Measurements from ENCODE around the gene TWIST2.

TWIST2 gene

DNA sequence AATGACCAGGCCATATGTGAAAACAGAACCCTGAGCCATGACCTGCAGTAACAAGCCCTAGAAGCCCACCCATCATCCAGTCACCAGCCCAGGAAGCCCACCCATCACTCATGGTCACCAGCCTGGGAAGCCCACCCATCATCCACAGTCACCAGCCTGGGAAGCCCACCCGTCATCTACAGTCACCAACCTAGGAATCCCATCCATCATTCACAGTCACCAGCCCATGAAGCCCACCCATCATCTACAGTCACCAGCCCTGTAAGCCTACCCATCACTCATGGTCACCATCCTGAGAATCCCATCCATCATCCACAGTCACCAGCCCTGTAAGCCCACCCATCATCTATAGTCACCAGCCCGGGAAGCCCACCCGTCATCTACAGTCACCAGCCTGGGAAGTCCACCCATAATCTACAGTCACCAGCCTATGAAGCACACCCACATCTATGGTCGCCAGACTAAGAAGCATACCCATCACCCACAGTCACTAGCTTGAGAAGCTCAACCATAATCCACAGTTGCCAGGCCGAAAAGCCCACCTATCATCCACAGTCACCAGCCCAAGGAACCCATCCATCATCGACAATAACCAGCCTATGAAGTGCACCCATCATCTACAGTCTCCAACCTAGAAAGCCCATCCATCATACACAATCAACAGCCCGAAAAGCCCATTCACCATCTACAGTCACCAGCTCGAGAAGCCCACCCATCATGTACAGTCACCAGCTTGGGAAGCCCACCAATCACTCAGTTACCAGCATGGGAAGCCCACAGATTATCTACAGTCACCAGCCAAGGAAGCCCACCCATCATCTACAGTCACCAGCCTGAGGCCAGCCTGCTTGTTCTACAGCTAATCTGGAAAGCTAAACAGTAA is 91.9 kb downstream of the TWIST2 start:
- no peak for DNase-seq (ENCODE audit: low spot score)

DNA sequence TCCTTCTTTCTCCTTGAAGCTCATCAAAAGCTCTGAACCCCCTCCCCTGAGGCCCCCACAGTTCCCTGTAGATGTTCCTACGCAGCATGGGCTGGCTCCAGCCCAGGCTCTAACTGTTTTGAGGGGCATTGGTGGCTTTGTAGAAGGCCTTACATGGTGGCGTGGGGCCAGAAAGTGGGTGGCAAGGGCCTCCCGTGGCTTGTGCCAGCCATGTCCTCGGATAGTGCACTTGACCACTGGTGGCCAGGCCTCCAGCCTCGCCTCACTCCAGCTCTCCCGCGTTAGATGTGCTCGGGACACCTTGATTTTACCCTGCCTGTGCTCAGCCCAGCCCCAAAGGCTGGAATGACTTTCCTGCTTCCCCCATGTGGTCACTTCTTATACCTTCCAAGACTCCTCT is 92.9 kb downstream of the TWIST2 start:
- DNase-seq (ENCODE audit: low spot score): no peak

DNA sequence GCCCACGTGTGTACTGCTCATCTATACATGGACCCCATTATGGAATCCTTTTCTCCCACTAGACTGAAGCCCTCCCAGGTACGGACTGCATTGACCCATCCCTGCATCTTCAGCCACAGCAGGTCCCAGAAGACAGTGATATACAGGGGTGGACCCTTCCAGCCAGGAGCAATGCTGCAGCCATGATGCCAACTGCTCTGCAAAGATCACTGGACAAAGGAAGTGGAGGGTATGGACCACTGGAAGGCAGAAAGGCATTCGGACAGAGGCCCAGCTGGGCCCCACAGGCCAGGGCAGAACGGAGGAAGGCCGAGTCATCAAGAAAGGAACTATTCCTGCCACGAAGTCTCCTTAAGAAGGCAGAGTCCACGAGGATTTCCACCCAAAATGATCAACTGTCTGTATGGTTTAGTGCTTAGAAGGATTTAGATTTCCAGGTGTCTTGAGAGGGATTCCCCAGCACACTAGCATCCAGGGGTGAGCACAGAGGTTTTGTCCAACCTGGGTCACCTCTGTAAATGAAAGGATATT is 93.4 kb downstream of the TWIST2 start:
- DNase-seq (ENCODE audit: low spot score): no peak

DNA sequence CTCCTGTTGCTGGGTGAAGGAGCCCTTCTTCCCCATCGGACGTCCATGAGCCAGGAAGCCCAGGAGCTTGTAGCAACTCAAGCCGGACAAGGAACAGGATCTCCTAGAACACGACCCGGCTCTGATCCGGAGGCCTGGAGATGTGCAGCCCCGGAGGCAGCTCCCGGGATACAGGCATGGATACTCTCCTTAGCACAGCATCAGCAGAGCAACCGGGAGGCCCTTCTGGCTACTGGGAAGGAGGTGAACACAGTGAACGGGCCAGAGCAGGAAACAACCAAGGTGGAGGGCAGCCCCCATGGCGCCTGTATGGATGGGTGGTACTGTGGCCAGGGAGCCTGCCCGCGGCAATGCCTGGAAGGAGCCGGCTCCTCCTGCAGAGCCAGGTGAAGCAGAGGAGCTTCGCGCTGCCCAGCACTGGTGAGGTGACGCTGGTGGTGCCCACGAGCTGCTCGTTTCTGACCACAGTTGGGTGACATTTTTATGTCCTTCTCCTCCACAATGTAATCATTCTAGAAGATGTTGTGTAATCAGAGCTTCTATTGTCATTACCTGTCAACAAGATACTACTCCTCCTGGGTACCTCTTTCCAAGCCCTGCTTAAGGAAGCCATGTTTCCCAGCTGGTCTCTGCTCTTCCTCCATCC is 94.3 kb downstream of the TWIST2 start:
- DNase-seq (ENCODE audit: low spot score): no peak

DNA sequence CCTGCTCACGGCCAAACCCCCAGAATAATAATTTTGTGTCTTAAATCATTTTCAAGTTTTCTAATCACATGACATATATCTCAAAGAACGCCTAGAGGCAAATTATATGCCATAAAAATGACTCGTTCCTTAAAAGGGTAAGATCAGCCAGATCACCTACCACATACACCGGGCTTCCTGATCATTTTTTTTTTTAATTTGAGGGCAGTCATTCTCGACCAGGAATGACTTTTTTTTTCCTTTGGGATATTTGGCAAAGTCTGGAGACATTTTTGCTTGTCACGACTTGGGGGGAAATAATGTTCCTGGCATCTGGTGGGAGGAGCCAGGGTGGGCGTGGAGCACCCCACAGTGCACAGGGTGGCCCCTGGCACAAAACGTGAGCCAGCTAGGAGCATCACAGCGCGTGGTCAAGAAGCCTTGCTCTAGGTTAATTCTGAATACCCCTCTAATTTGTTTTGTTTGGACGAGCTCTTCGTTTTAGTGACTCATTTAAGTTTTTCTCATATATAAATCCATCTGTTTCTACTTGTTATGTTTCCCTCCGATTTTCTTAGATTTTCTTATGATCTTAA is 94.9 kb downstream of the TWIST2 start:
- DNase-seq (ENCODE audit: low spot score): no peak

DNA sequence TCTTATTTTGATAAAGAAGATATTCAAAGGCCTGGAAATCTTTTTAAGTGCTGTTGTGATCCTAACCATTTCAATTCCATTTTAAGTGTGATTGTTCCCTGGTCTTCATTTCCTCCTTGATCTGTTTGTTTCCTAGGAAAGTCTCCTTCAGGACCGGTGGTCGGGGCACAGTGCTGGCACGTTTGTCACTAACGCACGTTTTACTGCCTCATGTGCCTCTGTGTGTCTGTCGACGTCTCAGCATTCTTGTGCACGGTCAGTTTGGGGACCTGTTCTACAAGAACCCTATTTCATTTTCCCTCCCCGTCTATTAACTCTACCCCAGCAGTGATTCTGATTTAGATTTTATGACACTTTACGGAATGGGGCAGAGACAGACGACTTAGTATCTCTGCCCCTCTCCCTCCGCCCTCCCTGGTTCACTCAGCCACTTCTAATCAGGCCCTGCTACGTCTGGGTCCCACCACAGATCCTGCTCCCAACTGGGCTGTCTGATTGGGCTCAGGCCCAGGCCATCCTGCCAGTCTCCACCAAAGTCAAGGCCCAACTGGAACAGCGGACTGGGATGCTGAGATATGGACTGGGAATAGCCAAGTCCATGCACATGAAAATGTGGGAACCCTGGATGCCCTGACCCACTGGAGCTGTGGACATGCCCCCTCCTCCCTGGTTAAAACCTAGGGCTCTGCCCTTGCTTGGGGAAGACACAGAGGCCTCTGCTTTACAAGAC is 95.6 kb downstream of the TWIST2 start:
- DNase-seq (ENCODE audit: low spot score): no peak

DNA sequence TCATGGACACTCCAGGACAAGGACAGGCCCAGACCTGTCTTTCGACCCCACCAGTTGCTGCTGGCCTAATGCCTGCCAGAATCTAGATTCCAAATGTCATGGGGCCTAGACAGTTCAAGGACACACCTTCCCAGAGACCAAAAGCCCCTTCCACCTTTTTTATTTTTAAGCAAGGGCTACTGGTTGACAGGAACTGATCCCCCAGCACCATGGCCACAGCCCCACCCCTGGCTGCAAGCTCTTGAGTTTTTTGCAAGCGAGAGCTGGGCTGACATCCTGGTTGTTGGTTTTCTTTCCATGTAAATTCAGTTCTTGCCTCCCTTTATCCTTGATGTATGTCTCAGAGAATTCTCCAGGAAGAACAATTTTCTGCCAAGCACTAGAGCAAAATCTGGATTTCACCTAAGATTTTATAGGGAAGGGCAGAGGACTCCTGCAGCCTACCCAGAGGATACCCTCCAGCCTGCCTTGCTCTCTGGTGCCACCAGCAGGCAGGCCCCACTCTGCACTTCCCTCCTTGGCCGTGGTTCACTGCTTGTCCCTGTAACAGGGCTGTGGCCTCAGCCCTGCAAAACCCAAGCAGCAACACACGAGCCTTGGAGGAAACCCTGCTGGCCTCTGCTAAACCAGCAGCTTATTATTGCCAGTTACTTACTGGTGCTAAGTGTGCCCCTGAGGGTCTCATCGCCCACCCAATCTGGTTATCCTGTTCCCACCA is 97.7 kb downstream of the TWIST2 start:
- peak; percentile 81 for DNase-seq (ENCODE audit: low spot score)

DNA sequence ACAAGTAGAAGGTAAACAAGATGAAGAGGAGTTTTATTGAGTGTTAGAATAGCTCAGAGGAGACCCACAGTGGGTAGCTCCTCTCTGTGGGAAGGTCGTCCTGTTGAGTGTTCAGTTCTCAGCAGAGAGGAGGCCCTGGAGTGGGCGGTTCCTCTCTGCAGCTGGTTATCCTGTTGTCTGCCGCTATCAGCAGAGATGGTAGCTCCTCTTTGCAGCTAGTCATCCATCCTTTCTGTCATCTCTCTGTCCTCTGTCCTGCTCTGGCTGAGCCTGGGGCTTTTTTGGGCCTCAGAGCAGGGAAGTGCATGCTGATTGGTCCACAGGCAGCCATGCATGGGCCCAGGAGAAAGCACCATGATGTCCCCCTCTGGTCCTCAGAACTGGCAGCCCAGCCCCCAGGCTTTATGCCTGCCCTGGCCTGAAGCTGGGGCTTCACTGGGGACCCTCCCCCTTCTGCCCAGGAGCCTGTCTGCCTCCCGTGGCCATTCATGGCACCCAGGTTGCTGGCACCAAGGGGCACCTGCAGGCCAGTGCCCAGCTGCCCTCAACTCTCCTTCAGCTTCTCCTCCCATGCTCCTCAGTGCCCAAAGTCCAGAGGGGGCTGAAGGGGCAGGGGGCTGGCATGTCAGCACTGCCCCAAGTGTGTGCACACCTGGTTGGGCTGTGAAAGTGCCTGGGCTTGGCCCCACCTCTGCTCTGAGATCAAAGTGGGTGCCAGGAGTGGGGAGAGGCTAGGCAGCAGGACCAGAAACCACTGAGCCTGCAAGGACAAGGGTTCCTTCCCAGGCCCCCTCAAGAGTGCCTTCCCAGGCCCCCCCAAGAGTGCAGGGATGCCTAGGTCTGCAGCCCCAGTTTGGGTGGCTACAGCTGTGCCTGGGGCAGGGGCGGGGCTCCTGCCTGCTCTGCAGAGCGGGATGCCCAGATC is 98.7 kb downstream of the TWIST2 start:
- DNase-seq (ENCODE audit: low spot score): no peak

DNA sequence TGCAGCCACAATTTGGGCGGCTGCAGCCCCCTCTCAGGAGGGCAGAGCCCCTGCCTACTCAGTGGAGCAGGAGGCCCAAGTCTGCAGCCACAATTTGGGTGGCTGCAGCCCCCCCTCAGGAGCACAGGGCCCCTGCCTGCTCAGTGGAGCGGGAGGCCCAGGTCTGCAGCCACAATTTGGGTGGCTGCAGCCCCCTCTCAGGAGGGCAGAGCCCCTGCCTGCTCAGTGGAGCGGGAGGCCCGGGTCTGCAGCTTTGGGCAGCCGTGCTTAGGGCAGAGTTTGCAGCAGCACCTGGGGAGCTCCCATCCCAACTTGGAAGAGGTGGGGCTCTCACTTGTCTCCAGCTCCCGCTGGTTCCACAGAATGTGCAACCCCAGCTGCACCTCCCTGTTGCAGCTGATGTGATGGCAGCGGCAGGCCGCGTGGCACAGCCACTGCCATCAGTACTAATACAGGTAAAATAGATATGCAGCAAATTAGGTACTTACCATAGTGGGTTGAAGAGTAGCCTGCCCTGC is 99.4 kb downstream of the TWIST2 start:
- DNase-seq (ENCODE audit: low spot score): no peak

DNA sequence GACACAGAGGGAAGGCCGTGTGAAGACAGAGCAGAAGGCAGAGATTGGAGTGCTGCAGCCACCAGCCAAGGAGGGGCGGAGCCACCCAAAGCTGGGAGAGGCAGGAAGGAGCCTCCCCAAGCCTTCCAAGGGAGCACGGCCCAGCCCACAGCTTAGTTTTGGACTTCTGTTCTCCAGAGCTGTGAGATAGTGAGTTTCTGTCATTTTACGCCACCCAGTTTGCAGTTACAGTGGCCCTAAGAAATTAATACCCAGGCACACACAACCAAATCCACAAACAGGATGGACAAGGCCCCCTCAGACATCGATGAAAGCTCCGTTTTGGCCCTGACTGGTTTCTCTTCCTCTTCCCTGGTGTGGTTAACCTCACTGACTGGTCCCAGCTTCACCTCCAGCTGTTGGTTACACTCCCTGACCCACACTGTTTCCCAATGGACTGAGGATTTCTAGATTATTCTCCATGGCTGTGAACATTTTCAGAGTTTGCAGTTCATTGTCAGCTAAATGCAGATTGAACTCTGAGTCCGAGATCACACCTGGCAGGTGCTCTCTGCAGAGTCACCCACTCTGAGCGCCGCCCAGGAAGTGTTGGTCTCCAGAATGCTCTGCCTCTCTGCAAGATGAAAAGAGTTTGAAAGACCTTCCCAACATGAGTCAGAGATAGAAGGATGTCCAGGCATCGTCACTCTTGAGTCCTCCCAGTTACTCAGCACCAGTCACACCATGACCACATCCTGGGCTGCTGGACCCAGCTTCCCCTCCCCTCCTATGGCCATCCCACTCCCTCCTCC is 100.2 kb downstream of the TWIST2 start:
- no peak for DNase-seq (ENCODE audit: low spot score)

DNA sequence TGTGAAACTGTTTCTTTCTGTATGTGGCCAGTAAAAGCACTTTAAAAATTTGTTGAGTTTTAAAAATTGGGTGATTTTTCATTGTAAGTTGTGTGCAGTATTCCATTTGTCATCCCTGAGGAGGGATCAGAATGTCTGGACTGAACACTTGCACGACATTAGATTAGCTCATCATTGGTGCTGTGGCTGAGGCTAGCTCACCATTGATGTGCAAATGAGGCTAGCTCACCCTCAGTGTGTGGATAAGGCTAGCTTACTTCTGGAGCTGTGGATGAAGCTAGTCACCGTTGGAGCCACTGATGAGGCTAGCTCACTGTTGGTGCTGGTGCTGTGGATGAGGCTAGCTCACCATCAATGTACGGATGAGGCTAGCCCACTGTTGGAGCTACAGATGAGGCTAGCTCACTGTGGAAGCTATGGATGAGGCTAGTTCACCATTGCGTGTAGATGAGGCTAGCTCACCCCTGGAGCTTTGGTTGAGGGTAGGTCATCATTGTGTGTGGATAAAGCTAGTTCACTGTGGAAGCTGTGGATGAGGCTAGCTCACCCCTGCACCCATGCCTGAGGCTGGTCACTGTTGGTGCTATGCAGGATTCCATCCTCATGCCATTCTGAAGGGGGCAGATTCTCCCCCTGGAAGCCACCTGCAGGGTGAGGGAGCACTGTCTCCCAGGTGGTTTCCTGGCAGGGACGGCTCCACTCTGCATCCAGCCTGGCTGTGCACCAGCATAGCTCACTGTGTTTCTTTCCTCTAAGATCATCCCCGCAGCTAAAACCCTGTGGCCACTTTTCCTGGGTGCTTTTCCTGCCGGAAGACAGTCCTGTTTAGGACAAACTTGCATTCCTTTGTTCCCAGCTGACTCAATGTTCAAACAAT is 101.1 kb downstream of the TWIST2 start:
- DNase-seq (ENCODE audit: low spot score): no peak

DNA sequence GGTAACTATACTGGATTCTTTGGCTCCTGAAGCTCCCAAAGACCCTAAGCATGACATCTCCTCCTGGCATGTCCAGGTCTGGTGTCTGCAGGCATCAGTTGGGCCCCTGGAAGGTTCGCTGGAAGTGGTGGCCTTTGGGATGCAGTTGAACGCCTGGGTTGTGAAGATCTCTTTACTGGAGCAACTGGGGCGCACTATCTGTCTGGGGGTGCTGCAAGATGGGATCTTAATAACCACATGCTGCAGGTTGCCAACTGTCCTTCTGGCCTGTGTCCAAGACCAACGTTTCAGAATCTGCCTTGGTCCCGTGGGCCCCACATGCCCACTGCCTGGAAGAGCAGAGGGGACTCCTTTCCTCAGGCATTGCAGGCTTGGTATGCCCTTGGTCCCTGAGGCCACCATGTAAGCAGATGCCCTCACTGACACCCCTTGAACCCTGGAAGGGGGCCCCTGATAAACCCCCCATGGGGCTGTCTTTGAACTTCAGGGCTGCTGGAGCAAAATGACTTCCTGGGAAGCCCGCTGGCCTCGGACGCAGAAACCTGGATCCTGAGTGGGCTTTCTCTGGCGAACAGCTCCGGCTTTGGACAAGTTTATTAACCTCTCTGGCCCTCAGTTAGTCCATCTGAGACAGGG is 101.9 kb downstream of the TWIST2 start:
- no peak for DNase-seq (ENCODE audit: low spot score)

DNA sequence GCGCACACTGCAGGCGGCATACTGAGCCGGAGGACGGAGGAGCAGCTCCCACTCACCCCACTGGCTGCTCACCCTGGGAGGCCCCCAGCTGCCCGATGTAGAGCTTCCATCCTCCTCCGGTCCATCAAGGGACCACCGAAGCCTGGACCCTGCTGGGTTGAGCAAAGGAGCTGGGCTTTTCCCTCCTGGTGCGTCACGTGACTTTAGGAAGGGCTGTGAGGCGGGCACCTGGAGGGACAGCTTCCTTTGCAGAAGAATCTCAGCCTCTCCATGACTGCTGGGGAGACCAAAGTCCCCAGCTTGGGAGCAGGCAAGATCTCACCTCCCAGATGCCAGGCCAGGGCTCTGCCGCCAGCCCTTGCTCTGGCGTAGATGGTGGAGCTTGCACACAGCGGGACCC is 102.7 kb downstream of the TWIST2 start:
- DNase-seq (ENCODE audit: low spot score): no peak

DNA sequence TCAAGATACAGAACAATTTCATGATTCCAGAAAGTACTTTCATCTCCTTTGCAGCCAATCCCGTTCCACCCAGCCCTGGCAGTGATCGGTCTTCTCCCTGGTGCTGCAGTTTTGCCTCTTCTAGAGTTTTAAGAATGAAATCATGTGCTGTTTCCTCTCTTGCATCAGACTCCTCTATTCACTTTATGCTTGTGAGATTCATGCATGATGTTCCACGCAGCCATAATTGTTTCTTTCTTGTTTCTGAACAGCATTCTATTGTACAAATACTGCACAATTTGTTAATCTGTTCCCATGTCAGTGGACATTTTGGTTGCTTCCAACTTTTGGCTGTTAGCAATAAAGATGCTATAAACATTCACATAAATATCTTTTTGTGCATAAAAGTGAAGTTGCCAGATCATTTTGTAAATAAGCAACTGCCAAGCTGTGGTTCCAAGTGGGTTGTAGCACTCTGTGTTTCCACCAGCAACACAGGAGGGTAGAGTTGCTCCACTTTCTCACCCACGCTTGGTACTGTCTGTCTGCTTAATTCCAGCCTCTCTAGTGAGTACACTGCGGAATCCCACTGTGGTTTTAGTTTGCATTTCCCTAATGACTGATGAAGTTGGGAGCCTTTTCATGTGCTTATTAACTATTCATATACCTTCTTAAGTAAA is 104.5 kb downstream of the TWIST2 start:
- DNase-seq (ENCODE audit: low spot score): no peak

DNA sequence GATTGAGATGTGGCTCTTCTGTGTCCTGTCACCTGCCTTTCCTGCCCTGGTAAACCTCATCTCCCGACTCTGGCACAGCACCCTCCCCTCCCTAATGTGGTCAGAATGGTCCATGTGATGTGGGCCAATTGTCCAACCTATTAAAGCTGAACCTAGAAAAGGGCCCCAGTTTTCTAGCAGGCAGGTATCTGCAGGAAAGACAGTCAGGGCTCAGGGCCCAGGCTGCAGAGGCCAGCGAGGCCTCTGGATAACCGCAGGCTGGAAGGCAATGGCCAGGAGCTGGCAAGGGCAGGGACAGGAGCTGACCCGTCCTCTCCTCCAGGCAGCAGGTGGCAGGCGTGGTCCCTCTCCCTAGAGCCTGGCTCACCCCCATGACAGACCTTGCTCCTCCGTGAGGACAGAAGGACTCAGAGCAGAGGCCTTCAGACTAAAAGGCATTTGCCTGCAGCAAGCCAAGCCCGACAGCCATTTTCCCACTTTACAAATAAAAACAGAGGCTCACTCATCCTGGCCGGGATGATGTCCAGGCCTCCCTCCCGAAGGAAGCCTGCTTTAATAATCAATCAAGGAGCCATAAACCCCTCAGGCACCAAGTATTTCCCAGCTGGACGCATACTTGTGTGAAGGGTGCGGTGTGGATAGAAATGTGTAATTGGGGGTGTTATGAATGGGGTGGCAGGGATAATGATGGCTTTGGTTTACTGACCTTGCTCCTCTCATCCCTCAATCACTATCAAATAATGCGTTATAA is 107.1 kb downstream of the TWIST2 start:
- no peak for DNase-seq (ENCODE audit: low spot score)

DNA sequence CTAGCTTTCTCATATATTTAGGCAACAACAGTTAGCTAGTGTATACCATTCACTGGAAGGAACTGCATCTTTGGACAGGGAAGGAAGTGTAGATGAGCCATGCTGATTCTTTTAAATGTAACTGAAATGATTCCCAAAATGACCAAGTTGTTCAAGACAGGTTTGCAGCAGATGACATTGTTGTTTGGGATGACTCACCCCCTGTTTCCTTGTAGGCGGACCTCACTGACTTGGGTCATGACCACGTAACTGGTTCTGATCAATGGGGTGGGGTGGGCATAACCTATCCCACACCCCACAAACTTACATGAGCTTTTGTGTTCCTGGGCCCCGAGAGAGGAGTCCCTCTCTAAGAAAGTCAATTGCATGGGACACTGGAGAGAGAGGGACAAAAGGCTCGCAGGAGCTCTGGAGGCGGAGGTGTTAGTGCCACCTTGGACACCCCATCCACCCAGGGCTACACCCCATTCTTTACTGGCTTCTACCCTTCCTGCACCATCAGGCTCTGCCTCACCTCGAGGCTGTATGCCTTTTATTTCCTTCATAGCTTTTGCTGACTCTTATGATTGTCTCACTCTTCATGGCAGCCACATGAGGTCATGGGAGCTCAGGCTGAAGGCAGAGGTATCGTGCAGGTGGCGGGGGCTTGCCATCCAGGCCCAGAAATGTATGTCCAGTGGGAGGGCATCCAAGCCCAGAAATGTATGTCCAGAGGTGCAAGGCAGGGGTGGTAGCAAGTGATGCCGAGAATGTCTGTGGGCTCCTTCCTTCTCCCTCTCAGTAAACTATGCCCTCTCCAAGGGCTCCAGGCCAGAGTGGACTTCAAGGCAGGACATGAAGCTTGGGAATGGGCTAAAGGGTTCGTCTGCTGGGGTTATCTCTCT is 108.0 kb downstream of the TWIST2 start:
- no peak for DNase-seq (ENCODE audit: low spot score)

All from iPS-NIHi11 (cell line).